IPS-20b (cell line): ENCODE data around the gene BHLHA15.

Source experiments
- H3K27ac ChIP-seq: one replicate; pipeline ENCODE4 v1.5.1; 2013; ENCODE audit warnings: low read length
- H3K27me3 ChIP-seq: 2 replicates; pipeline ENCODE4 v1.6.1; 2013; ENCODE audit warnings: mild to moderate bottlenecking, low read length, inconsistent platforms; ENCODE audit not compliant: insufficient read depth
- H3K36me3 ChIP-seq: 2 replicates; pipeline ENCODE4 v1.6.1; 2013; ENCODE audit warnings: low read depth, mild to moderate bottlenecking, inconsistent platforms, low read length, moderate library complexity; ENCODE audit not compliant: insufficient read depth
- H3K4me1 ChIP-seq: 2 replicates; pipeline ENCODE4 v1.6.1; 2013; ENCODE audit warnings: mild to moderate bottlenecking, control low read depth, inconsistent platforms, low read length, moderate library complexity; ENCODE audit not compliant: insufficient read depth
- H3K4me3 ChIP-seq: 2 replicates; pipeline ENCODE4 v1.5.1; 2013; ENCODE audit warnings: mild to moderate bottlenecking, low read length, inconsistent platforms
- H3K9ac ChIP-seq: 2 replicates; pipeline ENCODE4 v1.6.1; 2013; ENCODE audit warnings: low read depth, mild to moderate bottlenecking, inconsistent platforms, low read length, moderate library complexity
- H3K9me3 ChIP-seq: 2 replicates; pipeline ENCODE4 v1.6.1; 2013; ENCODE audit warnings: mild to moderate bottlenecking, low read depth, low read length, inconsistent platforms; ENCODE audit not compliant: insufficient read depth

Gene BHLHA15

GRCh38 chr7:98233219-98234070 is 22.2 kb downstream of the BHLHA15 start:
- Histone ChIP-seq H3K27me3 (no peaks in the 10 kb centered on the region), H3K36me3 (no peaks in the 10 kb centered on the region), H3K9me3 (no peaks in the 10 kb centered on the region), H3K9ac (no peak overlapping the region), H3K27ac (no peak overlapping the region), H3K4me3 (no peak overlapping the region), H3K4me1 (no peaks in the 10 kb centered on the region)

GRCh38 chr7:98234429-98235147 is 23.3 kb downstream of the BHLHA15 start:
- Histone ChIP-seq H3K4me1 (no peaks in the 10 kb centered on the region), H3K9me3 (no peaks in the 10 kb centered on the region), H3K27me3 (no peaks in the 10 kb centered on the region), H3K36me3 (no peaks in the 10 kb centered on the region), H3K9ac (no peak overlapping the region), H3K4me3 (no peak overlapping the region), H3K27ac (no peak overlapping the region)

- no peaks in the 10 kb centered on the region for H3K4me1 ChIP-seq
- H3K9me3 ChIP-seq: no peaks in the 10 kb centered on the region
- H3K9ac ChIP-seq: no peak overlapping the region
- no peak overlapping the region for H3K4me3 ChIP-seq
- H3K36me3 ChIP-seq: no peaks in the 10 kb centered on the region
- H3K27me3 ChIP-seq: no peaks in the 10 kb centered on the region
- no peak overlapping the region for H3K27ac ChIP-seq
These were observed 24.7 kb downstream of the BHLHA15 start for GRCh38 chr7:98235901-98236300.

GRCh38 chr7:98236355-98237185 is 25.3 kb downstream of the BHLHA15 start:
- H3K4me1 ChIP-seq: no peaks in the 10 kb centered on the region
- H3K27ac ChIP-seq: no peak overlapping the region
- no peaks in the 10 kb centered on the region for H3K36me3 ChIP-seq
- no peak overlapping the region for H3K4me3 ChIP-seq
- H3K9me3 ChIP-seq: no peaks in the 10 kb centered on the region
- H3K9ac ChIP-seq: no peak overlapping the region
- H3K27me3 ChIP-seq: no peaks in the 10 kb centered on the region

GRCh38 chr7:98238076-98238475 is 26.8 kb downstream of the BHLHA15 start:
- Histone ChIP-seq H3K4me3 (no peak overlapping the region), H3K36me3 (no peaks in the 10 kb centered on the region), H3K9ac (no peak overlapping the region), H3K9me3 (no peaks in the 10 kb centered on the region), H3K27ac (no peak overlapping the region), H3K4me1 (no peaks in the 10 kb centered on the region), H3K27me3 (no peaks in the 10 kb centered on the region)

- H3K9ac ChIP-seq: no peak overlapping the region
- H3K27ac ChIP-seq: no peak overlapping the region
- no peaks in the 10 kb centered on the region for H3K4me1 ChIP-seq
- no peaks in the 10 kb centered on the region for H3K9me3 ChIP-seq
- H3K27me3 ChIP-seq: no peaks in the 10 kb centered on the region
- no peaks in the 10 kb centered on the region for H3K36me3 ChIP-seq
- H3K4me3 ChIP-seq: no peak overlapping the region
These were observed 27.7 kb downstream of the BHLHA15 start for GRCh38 chr7:98238976-98239375.

GRCh38 chr7:98240961-98241673 is 29.9 kb downstream of the BHLHA15 start:
- H3K27ac ChIP-seq: no peak overlapping the region
- no peak overlapping the region for H3K9ac ChIP-seq
- no peaks in the 10 kb centered on the region for H3K36me3 ChIP-seq
- no peaks in the 10 kb centered on the region for H3K9me3 ChIP-seq
- no peak overlapping the region for H3K4me3 ChIP-seq
- H3K27me3 ChIP-seq: no peaks in the 10 kb centered on the region
- H3K4me1 ChIP-seq: no peaks in the 10 kb centered on the region

GRCh38 chr7:98241674-98242241 is 30.5 kb downstream of the BHLHA15 start:
- Histone ChIP-seq H3K27ac (no peak overlapping the region), H3K4me1 (no peaks in the 10 kb centered on the region)

GRCh38 chr7:98242342-98242741 is 31.1 kb downstream of the BHLHA15 start:
- H3K4me3 ChIP-seq: no peak overlapping the region
- no peak overlapping the region for H3K27ac ChIP-seq
- no peaks in the 10 kb centered on the region for H3K27me3 ChIP-seq
- H3K36me3 ChIP-seq: no peaks in the 10 kb centered on the region
- no peak overlapping the region for H3K9ac ChIP-seq
- no peaks in the 10 kb centered on the region for H3K4me1 ChIP-seq
- H3K9me3 ChIP-seq: no peaks in the 10 kb centered on the region

More at GRCh38 chr7:98241674-98242241, 30.5 kb downstream of the BHLHA15 start:
- H3K9ac ChIP-seq: no peak overlapping the region
- H3K4me3 ChIP-seq: no peak overlapping the region
- H3K36me3 ChIP-seq: no peaks in the 10 kb centered on the region
- no peaks in the 10 kb centered on the region for H3K9me3 ChIP-seq
- no peaks in the 10 kb centered on the region for H3K27me3 ChIP-seq

- no peaks in the 10 kb centered on the region for H3K27me3 ChIP-seq
These were observed 31.7 kb downstream of the BHLHA15 start for GRCh38 chr7:98242934-98243333.

GRCh38 chr7:98244871-98245270 is 33.6 kb downstream of the BHLHA15 start:
- no peaks in the 10 kb centered on the region for H3K4me1 ChIP-seq
- H3K9ac ChIP-seq: no peak overlapping the region
- H3K27me3 ChIP-seq: no peaks in the 10 kb centered on the region
- H3K36me3 ChIP-seq: no peaks in the 10 kb centered on the region
- H3K27ac ChIP-seq: no peak overlapping the region
- H3K4me3 ChIP-seq: no peak overlapping the region
- H3K9me3 ChIP-seq: no peaks in the 10 kb centered on the region

More at GRCh38 chr7:98242934-98243333, 31.7 kb downstream of the BHLHA15 start:
- H3K9me3 ChIP-seq: no peaks in the 10 kb centered on the region
- H3K4me3 ChIP-seq: no peak overlapping the region
- H3K4me1 ChIP-seq: no peaks in the 10 kb centered on the region
- H3K9ac ChIP-seq: no peak overlapping the region
- H3K27ac ChIP-seq: no peak overlapping the region
- no peaks in the 10 kb centered on the region for H3K36me3 ChIP-seq
